HG03159 (cell line): Measurements from ENCODE around the gene RBM27.
"Not testable (repeated sequence)": the region's sequence is repeated elsewhere in the genome, so short reads cannot be mapped to it uniquely, and the experiment has no call there.

ENCODE experiments used
- ATAC-seq: cut with Tn5 transposase; IDR thresholded peaks from one replicate; pipeline ENCODE4 v1.9.1; 2021; ENCODE audit warnings: mild to moderate bottlenecking, moderate library complexity; ENCODE audit not compliant: unreplicated experiment

RBM27 gene

GRCh38 chr5:146203011-146203871, at the start of gene RBM27:
RBM27 (plus strand) TSS chr5:146203605; CDS start chr5:146203766, 161 bp downstream.
- ATAC-seq = peak; percentile 100

DNA sequence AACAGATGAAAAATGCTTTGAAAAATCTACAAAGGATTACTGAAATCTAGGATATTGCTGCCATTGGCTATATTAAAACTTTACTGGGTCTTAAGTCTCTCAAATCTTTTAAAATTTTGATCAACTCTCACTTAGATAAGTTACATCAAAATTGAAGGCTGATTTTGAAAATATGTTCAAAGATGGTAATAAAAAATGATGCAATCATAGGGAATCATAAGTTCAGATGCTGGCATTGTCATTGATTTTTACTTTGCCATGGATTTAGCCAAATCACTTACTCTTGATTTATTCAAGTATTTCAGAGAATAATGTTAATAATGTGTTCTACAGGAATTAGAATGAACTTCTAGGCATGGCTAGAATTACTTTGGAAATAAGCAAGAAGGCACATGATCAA, 45.1 kb upstream of the RBM27 start:
- no peak for ATAC-seq

GRCh38 chr5:146164382-146164781, 39.0 kb upstream of the RBM27 start:
- no peak for ATAC-seq

DNA sequence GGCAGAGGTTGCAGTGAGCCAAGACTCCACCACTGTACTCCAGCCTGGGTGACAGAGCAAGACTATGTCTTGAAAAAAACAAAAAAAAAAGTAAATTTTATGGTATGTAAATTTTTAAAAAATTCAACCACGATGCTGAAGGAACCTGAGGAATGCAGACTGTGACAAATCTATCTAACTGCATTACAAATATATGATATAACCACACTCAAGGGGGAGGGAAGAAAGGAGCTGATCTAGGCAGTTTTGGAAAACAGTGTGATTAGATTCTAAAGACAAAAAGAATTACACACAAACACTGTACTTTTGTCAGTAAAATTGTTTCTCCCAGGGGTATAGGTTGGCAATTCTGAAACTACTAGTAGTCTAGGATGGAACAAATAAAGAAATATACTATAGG, 37.9 kb upstream of the RBM27 start:
- ATAC-seq = no peak

DNA sequence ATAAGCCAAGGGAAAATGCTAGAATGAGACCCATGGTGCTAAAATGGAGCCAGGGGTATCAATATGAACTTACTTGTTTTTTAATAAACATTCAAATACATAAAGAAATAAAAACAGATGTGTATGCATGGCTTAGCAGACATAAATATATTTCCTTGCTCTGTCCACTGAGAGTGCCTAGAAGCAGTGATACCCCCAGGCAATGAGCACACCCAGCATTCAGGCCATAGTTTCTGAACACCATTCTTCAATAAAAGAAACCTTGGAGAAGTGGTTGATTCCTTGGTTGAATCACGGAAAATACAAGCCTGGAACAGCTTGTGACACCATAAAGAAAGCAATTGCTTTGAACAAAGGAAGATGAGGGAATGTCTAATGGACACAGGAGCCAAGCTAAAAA, 37.5 kb upstream of the RBM27 start:
- no peak for ATAC-seq

GRCh38 chr5:146169076-146169475, 34.3 kb upstream of the RBM27 start:
- ATAC-seq = no peak

GRCh38 chr5:146173049-146173448, 30.4 kb upstream of the RBM27 start:
- ATAC-seq = peak; percentile 80

- ATAC-seq = peak; percentile 94
These were observed 29.8 kb upstream of the RBM27 start for GRCh38 chr5:146173597-146173996.

DNA sequence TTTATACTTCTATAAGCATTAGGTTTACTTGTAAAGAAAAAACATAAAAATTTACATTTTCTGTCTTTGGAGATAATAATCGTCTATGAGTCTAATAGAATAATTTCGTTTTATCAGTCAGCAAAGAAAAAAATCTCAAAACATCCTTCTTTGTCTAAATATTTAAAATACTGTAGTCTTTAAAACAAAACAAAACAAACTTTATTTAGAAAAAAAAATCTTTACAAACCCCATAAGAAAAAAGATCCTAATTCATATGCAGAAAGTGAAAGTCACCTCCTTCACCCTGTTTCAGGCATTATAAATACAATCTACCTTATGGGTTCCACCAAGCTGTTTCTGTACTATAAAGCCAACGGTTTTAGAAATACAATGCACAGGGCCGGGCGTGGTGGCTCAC, 26.6 kb upstream of the RBM27 start:
- ATAC-seq = no peak

GRCh38 chr5:146179696-146180095, 23.7 kb upstream of the RBM27 start:
- no peak for ATAC-seq

- not testable (repeated sequence) for ATAC-seq
These were observed 20.0 kb upstream of the RBM27 start for GRCh38 chr5:146183403-146183802.

GRCh38 chr5:146185161-146185560, 18.2 kb upstream of the RBM27 start:
- no peak for ATAC-seq

GRCh38 chr5:146188358-146188757, 15.0 kb upstream of the RBM27 start:
- no peak for ATAC-seq

GRCh38 chr5:146192571-146193043, 10.8 kb upstream of the RBM27 start:
- no peak for ATAC-seq

DNA sequence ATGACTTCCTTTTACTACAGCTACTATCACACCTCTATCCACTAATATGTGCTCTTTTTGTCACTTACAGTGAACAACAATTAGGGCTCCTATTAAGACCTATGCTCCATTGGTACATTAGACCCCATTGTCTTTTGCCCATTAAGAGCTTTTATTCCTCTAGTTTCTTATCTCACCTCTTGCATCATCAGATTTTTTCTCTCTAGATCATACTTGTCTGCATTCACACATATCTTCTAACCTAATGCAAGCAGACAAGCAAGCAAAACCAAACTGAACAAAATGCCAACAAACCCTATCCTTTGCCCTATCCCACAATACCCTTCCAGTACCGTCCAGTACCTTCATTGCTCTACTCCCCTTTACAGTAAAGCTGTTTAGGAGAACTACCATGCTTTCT, 10.1 kb upstream of the RBM27 start:
- no peak for ATAC-seq

DNA sequence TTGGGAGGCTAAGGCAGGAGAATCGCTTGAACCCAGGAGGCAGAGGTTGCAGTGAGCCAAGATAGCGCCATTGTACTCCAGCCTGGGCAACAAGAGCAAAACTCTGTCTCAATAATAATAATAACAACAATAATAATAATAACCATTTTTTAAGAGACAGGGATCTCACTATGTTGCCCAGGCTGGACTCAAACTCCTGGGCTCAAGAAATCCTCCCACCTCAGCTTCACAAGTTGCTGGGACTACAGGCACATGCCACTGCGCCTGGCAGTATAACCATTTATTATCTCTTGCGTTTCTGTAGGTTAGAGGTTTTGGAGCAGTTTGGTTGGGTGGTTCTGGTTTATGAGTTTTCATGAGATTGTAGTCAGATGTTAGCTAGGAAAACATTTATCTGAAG, 8.4 kb upstream of the RBM27 start:
- ATAC-seq = not testable (repeated sequence)

GRCh38 chr5:146196459-146197048, 6.9 kb upstream of the RBM27 start:
- ATAC-seq = no peak

DNA sequence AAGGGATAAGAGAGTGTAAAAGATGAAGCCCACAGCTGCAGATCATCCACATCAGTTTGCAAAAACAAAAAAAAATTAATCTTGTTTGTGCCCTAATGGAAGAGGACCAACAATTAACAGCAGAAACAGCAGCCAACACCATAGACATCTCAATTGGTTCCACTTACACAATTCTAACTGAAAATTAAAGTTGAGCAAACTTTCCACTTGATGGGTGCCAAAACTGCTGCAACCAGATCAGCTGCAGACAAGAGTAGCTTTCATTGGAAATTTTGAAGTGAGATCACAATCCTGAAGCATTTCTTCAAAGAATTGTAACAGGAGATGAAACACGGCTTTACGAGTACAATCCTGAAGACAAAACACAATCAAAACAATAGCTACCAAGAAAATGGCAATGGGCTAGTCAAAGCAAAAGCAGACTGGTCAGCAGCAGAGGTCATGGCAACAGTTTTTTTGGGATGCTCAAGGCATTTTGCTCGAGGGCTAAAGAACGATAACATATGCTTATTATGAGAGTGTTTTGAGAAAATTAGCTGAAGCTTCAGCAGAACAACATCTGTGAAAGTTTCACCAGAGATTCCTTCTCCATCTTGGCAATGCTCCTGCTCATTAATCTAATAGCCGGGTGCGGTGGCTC, 4.1 kb upstream of the RBM27 start:
- no peak for ATAC-seq

DNA sequence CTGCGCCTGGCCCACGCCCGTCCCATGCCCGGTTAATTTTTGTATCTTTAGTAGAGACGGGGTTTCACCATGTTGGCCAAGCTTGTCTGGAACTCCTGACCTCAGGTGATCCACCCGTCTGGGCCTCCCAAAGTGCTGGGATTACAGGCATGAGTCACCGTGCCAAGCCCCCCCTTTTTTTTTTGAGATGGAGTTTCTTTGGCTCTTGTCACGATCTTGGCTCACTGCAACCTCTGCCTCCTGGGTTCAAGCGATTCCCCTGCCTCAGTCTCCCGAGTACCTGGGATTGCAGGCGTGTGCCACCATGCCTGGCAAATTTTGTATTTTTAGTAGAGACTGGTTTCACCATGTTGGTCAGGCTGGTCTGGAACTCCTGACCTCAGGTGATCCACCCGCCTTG, 1.6 kb upstream of the RBM27 start:
- not testable (repeated sequence) for ATAC-seq

DNA sequence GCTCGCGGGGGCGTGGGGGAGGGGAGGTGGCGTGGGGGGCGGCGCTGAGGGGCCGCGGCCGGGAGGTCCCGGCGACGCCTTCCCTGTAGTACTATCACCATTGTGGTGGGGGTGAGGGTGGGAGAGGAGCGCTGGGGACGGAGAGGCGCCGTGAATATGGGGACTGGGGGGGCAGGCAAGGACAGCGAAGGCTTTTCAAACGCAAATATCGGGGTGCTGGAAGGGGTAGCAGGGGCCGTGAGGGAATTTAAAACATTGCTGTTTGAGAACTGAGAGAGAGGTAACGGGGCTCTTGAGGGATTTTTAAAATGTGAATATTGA, 427 bp downstream of the RBM27 start:
- no peak for ATAC-seq

DNA sequence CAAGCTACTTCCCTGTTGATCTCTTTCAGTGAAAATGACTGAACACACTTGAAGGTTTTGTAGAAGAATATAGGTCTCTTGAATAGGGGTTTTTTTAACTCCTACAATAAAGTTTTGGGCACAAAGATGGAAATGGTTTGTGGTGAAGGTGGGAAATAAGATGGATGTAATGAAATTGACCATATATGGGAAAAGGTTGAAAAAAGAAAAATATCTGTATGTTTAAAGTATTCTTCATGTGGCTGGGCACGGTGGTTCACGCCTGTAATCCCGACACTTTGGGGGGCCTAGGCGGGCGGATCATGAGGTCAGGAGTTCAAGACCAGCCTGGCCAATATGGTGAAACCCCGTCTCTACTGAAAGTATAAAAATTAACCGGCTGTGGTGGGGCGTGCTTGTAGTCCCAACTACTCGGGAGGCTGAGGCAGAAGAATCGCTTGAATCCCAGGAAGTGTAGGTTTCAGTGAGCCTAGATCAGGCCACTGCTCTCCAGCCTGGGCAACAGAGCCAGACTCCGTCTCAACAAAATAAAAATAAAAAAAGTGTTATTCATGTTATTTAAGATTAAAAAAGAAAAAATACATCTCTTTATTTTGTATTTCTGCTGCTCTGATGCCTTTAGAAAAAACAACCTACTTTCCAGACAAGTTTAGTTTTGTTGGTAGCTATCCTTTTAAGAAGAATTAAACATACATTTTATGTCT, 2.2 kb downstream of the RBM27 start:
- ATAC-seq = no peak
